ENCODE results near the gene ATP9A. TPM values are rescaled to one million over a fixed set of nuclear protein-coding genes. Genes with fewer than 3 reads are reported as not detected.

ATP9A gene
- total and polyA plus RNA-seq, 2 of the 4 experiments (the other 2 are of a cell fraction), result 10.6 to 22.4 TPM

- no peak overlapping the region for H3K18ac ChIP-seq (ENCODE audit: low read depth, low read length)
- H4K5ac ChIP-seq (ENCODE audit: low read depth, low read length), result no peak overlapping the region
- H3K4me2 ChIP-seq (ENCODE audit: low read depth, low read length), result no peak overlapping the region
- no peak overlapping the region for H2AK9ac ChIP-seq (replicated peaks; ENCODE audit: low read depth, low read length, poor library complexity)
- DNase-seq (no peak), ATAC-seq (ENCODE audit: low read depth) (no peak)
- H3K27ac ChIP-seq (ENCODE audit: insufficient read depth, low read length), result no peak overlapping the region
- WGBS, 2 experiments (ENCODE audit: extremely low coverage in 2 of 2, insufficient read length in 1 of 2), result no CpG with 5 or more reads among the region's 4 CpGs
- ChIA-PET POLR2A (ENCODE audit: unreplicated experiment) (no interaction called here), CTCF (no interaction called here)
- H2AK5ac ChIP-seq (ENCODE audit: low read depth, low read length), result no peak overlapping the region
- in situ Hi-C loops (cut with MboI; ENCODE audit: low sequenced_read_pairs), result no loop called here
- no peak overlapping the region for H2BK15ac ChIP-seq (ENCODE audit: low read depth, low read length)
- TF ChIP-seq, protein P1, sequence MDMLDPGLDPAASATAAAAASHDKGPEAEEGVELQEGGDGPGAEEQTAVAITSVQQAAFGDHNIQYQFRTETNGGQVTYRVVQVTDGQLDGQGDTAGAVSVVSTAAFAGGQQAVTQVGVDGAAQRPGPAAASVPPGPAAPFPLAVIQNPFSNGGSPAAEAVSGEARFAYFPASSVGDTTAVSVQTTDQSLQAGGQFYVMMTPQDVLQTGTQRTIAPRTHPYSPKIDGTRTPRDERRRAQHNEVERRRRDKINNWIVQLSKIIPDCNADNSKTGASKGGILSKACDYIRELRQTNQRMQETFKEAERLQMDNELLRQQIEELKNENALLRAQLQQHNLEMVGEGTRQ (IDR thresholded peaks at IDR 0.05; ENCODE audit: low read depth, low read length), result no peak
- TF ChIP-seq MXI1 (IDR thresholded peaks at IDR 0.05; ENCODE audit: borderline replicate concordance, low read depth, low read length) (no peak), RAD21 (IDR thresholded peaks at IDR 0.05; ENCODE audit: low read length) (no peak), BHLHE40 (IDR thresholded peaks at IDR 0.05; ENCODE audit: low read depth, low read length) (no peak), MAFK (IDR thresholded peaks at IDR 0.05; ENCODE audit: low read depth, low read length) (no peak), CEBPB (IDR thresholded peaks at IDR 0.05; ENCODE audit: low read depth, low read length) (no peak), MAZ (IDR thresholded peaks at IDR 0.05; ENCODE audit: borderline replicate concordance, low read depth, low read length) (no peak), RCOR1 (IDR thresholded peaks at IDR 0.05; ENCODE audit: insufficient replicate concordance, low read length) (no peak), CTCF (conservative IDR thresholded peaks at IDR 0.05; ENCODE audit: low read depth, low read length) (no peak), FOS (IDR thresholded peaks at IDR 0.05; ENCODE audit: low read depth, low read length) (no peak), RFX5 (IDR thresholded peaks at IDR 0.05; ENCODE audit: low read depth, low read length) (no peak), SMC3 (IDR thresholded peaks at IDR 0.05; ENCODE audit: low read depth, low read length) (no peak), CHD1 (IDR thresholded peaks at IDR 0.05; ENCODE audit: low read depth, low read length) (no peak), NFE2L2 (IDR thresholded peaks at IDR 0.05; ENCODE audit: low read depth, low read length) (no peak)
- TF ChIP-seq, protein P2, sequence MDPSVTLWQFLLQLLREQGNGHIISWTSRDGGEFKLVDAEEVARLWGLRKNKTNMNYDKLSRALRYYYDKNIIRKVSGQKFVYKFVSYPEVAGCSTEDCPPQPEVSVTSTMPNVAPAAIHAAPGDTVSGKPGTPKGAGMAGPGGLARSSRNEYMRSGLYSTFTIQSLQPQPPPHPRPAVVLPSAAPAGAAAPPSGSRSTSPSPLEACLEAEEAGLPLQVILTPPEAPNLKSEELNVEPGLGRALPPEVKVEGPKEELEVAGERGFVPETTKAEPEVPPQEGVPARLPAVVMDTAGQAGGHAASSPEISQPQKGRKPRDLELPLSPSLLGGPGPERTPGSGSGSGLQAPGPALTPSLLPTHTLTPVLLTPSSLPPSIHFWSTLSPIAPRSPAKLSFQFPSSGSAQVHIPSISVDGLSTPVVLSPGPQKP (IDR thresholded peaks at IDR 0.05; ENCODE audit: borderline replicate concordance, low read depth, low read length), result no peak
- no peak overlapping the region for H3K4me3 ChIP-seq (ENCODE audit: insufficient read depth, low read depth, low read length)
- H2BK120ac ChIP-seq (ENCODE audit: low read depth, low read length), result no peak overlapping the region
- no peak overlapping the region for H3K14ac ChIP-seq (replicated peaks; ENCODE audit: low read depth, low read length)
- no TSS peak for BruUV-seq (replicated peaks)
- no peaks in the 10 kb centered on the region for H3K79me1 ChIP-seq (ENCODE audit: low read depth in 1 of 2, low read length in 2 of 2)
- H3K4me1 ChIP-seq (ENCODE audit: control insufficient read depth, insufficient read depth, low read length), result 0 out of 2 replicates have a peak, but pooled peaks cover 2% of the 10 kb centered on the region
- H3K9me1 ChIP-seq (ENCODE audit: insufficient read depth, low read length), result no peaks in the 10 kb centered on the region
- dilution Hi-C loops (cut with HindIII; ENCODE audit: low sequenced_read_pairs, unreplicated experiment), result no loop called here
- H3K9ac ChIP-seq (ENCODE audit: low read depth, low read length), result no peak overlapping the region
- H3K4ac ChIP-seq (ENCODE audit: low read depth, low read length), result no peak overlapping the region
- H4K91ac ChIP-seq (ENCODE audit: insufficient read depth, low read depth, low read length), result no peak overlapping the region
- no peak overlapping the region for H2AFZ ChIP-seq (replicated peaks; ENCODE audit: low read length, poor library complexity)
- no peak overlapping the region for H3K23ac ChIP-seq (ENCODE audit: low read depth, low read length)
- H3K9me3 ChIP-seq (ENCODE audit: control insufficient read depth, insufficient read depth, low read length), result no peaks in the 10 kb centered on the region
- H3K36me3 ChIP-seq (ENCODE audit: control insufficient read depth, insufficient read depth, low read length), result no peaks in the 10 kb centered on the region
- H2BK20ac ChIP-seq (ENCODE audit: low read depth, low read length), result no peak overlapping the region
- H3K56ac ChIP-seq (ENCODE audit: extremely low read depth, insufficient read depth, low read length), result no peak overlapping the region
- intact Hi-C loops (cut with micrococcal nuclease), result no loop called here
- no peaks in the 10 kb centered on the region for H4K20me1 ChIP-seq (ENCODE audit: insufficient read depth, low read length)
- H3K27me3 ChIP-seq (ENCODE audit: control insufficient read depth, insufficient read depth, low read length), result 0 out of 2 replicates have a peak, but pooled peaks cover 2% of the 10 kb centered on the region
- no peak overlapping the region for H2BK5ac ChIP-seq (ENCODE audit: low read depth, low read length, poor library complexity, severe bottlenecking)
- no peak overlapping the region for H4K8ac ChIP-seq (ENCODE audit: low read depth in 2 of 2, low read length in 2 of 2)
These were observed 44.7 kb upstream of the ATP9A start for GRCh38 chr20:51812861-51813260.
